A549 treated with DMSO at 1 μM for 4 hours (cell line): Measurements from ENCODE around the gene TMEM42. TPM values are rescaled to one million over a fixed set of nuclear protein-coding genes. Genes with fewer than 3 reads are reported as not detected.

Experiments
- total RNA-seq: library from RNA; stranded (reverse); fragments of 200-300 nt; extraction: Qiagen RNA extraction; gene quantifications from 5 replicates; pipeline ENCODE4 v1.2.3, GENCODE V29; 2022; ENCODE audit warnings: low read depth

The TMEM42 gene
- 7.3 to 10.1 TPM (median 9.7 TPM) in 5 replicates for total RNA-seq

GRCh38 chr3:44861412-44862225 is at the start of gene TMEM42:
TSS of gene TMEM42 (plus strand) at chr3:44861912. CDS start at chr3:44861925, 13 bp downstream.

GRCh38 chr3:44874308-44874707 is 12.6 kb downstream of the TMEM42 start, which contains the start of gene TGM4:
TSS of gene TGM4 (plus strand) at chr3:44874608. CDS start at chr3:44874679, 71 bp downstream.

Other genes with a start within 250 kb of the TMEM42 start
- 1.5 to 2.1 TPM (median 1.9 TPM) in 5 replicates for gene ZNF197, start 236.9 kb upstream of the TMEM42 start, total RNA-seq
- 4.9 to 7.6 TPM (median 5.8 TPM) in 5 replicates for gene ZNF35, start 213.2 kb upstream of the TMEM42 start, total RNA-seq
- 1.5 to 2.6 TPM (median 1.7 TPM) in 5 replicates for gene ZNF502, start 149.3 kb upstream of the TMEM42 start, total RNA-seq
- gene ZNF501, start 132.3 kb upstream of the TMEM42 start, total RNA-seq: not detected in 5 replicates
- 9.0 to 19.0 TPM (median 16.4 TPM) in 5 replicates for gene KIAA1143, start 100.3 kb upstream of the TMEM42 start, total RNA-seq
- 8.6 to 10.2 TPM (median 9.1 TPM) in 5 replicates for gene KIF15, start 100.1 kb upstream of the TMEM42 start, total RNA-seq
- gene TGM4, start 12.7 kb downstream of the TMEM42 start, total RNA-seq: 0.05 to 0.09 TPM (median 0.07 TPM) in 3 of 5 replicates, not detected in the others
- 34.0 to 39.4 TPM (median 38.1 TPM) in 5 replicates for gene ZDHHC3, start 114.3 kb downstream of the TMEM42 start, total RNA-seq
- gene EXOSC7, start 114.3 kb downstream of the TMEM42 start, total RNA-seq: 39.4 to 50.6 TPM (median 45.6 TPM) in 5 replicates
- 0.10 TPM in 1 of 5 replicates, not detected in the others for gene CLEC3B, start 164.4 kb downstream of the TMEM42 start, total RNA-seq